ENCODE measurements around the gene TDRD6.

The TDRD6 gene

DNA sequence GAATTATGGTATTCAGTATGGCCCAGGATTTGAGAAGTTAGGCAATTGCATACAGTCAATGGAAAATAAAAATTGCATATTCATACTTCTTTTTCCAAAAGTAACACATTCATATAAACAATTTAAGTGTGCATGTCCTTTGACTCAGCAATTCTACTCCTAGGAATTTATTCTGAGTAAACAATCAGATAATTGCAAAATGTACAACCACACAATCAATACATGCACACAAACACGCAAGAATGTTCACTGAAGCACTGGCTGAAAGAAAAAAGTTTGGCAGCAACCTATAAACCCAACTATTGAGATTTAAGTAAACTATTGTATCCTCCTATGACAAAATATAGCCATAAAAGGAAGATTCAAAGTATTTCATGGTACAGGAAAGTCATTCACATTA is 36.7 kb upstream of the TDRD6 start:
- TF ChIP-seq, protein P1, sequence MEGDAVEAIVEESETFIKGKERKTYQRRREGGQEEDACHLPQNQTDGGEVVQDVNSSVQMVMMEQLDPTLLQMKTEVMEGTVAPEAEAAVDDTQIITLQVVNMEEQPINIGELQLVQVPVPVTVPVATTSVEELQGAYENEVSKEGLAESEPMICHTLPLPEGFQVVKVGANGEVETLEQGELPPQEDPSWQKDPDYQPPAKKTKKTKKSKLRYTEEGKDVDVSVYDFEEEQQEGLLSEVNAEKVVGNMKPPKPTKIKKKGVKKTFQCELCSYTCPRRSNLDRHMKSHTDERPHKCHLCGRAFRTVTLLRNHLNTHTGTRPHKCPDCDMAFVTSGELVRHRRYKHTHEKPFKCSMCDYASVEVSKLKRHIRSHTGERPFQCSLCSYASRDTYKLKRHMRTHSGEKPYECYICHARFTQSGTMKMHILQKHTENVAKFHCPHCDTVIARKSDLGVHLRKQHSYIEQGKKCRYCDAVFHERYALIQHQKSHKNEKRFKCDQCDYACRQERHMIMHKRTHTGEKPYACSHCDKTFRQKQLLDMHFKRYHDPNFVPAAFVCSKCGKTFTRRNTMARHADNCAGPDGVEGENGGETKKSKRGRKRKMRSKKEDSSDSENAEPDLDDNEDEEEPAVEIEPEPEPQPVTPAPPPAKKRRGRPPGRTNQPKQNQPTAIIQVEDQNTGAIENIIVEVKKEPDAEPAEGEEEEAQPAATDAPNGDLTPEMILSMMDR (IDR thresholded peaks at IDR 0.05; ENCODE audit: low read depth, low read length, missing control alignments): no peak
- no peak overlapping the region for H3K4me3 ChIP-seq (replicated peaks; ENCODE audit: low read depth, low read length)
- DNase-seq (ENCODE audit: extremely low read depth, low read depth): no peak

DNA sequence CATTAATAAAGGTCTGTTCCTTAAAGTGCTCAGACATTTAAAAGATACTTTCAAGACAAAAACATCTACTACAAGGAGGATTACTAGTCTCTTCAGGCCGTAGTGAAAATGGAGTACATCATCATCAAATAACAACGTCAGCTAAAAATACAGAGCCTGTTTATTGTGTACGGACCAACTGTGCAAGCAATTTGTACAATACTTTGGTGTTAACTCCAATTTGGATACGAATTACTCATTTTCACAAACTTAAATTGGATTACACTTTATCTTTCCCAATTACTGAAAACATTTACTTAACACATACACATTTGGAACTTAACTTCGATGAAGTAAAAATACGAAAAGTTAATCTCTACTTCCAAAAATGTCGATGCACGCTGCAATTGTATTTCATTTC is 35.9 kb upstream of the TDRD6 start:
- DNase-seq (ENCODE audit: extremely low read depth, low read depth): no peak
- TF ChIP-seq, protein P1 (IDR thresholded peaks at IDR 0.05; ENCODE audit: low read depth, low read length, missing control alignments): no peak
- H3K4me3 ChIP-seq (replicated peaks; ENCODE audit: low read depth, low read length): peak overlapping the region; percentile 67; the same call in 1 of the 2 replicates

DNA sequence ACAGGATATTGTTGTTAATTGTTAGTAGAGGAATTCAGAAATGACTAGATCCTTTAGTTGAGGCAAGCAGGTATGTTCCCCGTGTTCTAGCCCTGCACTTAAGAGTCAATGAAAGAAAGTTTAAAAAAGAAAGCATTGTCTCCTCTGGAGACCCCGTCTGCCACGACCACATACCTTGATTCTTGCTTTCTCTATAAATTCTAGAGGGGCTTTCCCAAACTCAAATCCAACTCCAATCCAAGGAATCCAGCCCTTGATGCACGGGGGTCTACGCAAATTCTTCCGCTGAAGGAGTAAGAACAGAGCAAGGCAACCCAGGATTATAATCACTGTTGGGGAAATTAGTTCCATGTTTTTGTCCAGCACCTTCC is 35.5 kb upstream of the TDRD6 start:
- DNase-seq (ENCODE audit: extremely low read depth, low read depth): no peak
- TF ChIP-seq, protein P1 (IDR thresholded peaks at IDR 0.05; ENCODE audit: low read depth, low read length, missing control alignments): no peak
- peak overlapping the region; percentile 67 for H3K4me3 ChIP-seq (replicated peaks; ENCODE audit: low read depth, low read length)

DNA sequence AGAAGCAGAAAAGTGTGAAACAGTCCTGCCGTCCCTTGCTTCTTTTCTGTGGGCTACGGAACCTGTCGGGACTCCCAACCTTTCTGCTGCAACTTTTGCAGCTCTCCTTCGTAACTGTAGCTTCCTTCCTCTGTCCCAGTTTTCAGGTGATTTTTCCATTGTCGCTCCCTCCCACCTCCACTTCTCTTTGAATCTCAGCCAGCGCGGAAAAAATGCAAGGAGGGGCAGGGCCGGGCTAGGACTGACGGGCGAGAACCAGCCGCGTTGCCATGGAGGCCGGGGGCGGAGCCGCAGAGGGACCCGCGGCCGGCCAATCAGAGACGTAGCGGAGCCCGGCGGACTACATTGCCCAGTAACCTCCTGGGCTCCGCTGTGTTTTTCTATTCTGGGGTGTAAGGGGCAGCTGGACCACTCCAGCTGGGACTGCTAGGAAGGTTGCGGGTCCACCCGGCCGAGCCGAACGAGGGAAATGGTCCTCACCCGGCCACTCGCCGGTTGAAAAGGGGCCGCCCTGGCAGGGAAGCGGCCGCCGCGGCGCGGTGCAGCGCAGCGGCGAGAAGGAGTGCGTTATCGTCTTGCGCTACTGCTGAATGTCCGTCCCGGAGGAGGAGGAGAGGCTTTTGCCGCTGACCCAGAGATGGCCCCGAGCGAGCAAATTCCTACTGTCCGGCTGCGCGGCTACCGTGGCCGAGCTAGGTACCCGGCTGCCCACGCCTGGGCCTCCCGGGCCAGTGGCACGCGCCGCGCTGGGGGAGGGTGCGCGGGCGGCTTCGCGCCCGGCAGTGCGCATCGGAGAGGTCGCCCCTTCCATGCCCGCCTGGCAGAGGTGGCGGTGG is 34.9 kb upstream of the TDRD6 start, which contains the start of the genes CYP39A1 and SLC25A27:
TSS of gene CYP39A1 (minus strand) at position 216 of the 836 bp plus-strand sequence. CDS start 236 bp downstream, outside the sequence.
TSS of gene SLC25A27 (plus strand) at position 373 of the 836 bp plus-strand sequence. CDS start at position 591, 218 bp downstream.
- TF ChIP-seq, protein P1 (IDR thresholded peaks at IDR 0.05; ENCODE audit: low read depth, low read length, missing control alignments): no peak

DNA sequence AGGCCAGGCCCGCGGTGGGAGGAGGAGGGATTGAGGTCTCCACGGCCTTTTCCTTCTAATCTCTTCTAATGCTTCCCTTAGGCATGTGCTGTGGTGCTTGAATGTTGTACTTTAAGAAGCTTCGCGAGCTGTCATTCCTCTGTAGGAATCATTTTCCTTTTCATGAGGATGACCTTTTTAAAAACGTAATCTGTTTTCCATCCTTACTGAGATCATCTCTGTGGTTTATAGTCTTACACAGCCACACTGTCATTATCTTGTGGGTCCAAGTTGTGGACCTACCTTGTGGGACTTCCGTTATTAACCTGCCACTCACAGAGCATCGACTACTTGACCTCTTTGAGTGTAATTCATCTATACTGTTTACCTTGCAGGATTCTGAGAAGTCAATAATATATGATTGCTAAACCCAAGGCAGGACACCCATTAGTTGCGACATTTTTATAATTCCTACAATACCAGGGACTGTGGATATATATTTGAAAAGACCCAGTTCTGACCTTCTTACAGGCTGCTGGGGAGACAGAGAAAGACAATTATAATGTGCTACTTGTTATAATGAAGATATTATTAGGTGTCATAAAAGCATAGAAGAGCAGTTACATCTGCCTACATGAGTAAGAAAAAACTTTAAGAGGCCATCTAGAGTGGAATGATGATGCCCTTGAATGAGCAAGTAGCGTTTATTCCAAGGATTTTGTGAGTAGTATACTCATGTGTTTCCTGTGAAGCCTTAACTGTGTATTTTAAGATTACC is 34.1 kb upstream of the TDRD6 start:
- H3K4me3 ChIP-seq (replicated peaks; ENCODE audit: low read depth, low read length): peak overlapping the region; percentile 67
- TF ChIP-seq, protein P1 (IDR thresholded peaks at IDR 0.05; ENCODE audit: low read depth, low read length, missing control alignments): no peak
- no peak for DNase-seq (ENCODE audit: extremely low read depth, low read depth)

More for the DNA sequence above, 34.9 kb upstream of the TDRD6 start, which contains the start of the genes CYP39A1 and SLC25A27:
- DNase-seq (ENCODE audit: extremely low read depth, low read depth): peak; percentile 31
- H3K4me3 ChIP-seq (replicated peaks; ENCODE audit: low read depth, low read length): peak within 1 kb of the TSS; percentile 67

DNA sequence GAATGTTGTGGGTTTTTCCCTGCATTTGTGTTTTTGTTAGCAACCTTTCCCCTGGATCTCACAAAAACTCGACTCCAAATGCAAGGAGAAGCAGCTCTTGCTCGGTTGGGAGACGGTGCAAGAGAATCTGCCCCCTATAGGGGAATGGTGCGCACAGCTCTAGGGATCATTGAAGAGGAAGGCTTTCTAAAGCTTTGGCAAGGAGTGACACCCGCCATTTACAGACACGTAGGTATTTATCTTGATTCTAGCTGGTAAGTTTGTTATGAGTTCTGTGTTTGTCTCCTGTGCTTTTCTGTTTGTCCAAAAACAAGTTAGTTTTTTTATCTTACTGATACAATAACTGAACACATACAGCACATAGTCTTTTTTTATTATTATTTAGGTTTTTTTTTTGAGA is 31.9 kb upstream of the TDRD6 start:
- no peak for DNase-seq (ENCODE audit: extremely low read depth, low read depth)
- TF ChIP-seq, protein P1 (IDR thresholded peaks at IDR 0.05; ENCODE audit: low read depth, low read length, missing control alignments): peak; percentile 38
- H3K4me3 ChIP-seq (replicated peaks; ENCODE audit: low read depth, low read length): no peak overlapping the region

Measured in HFF-Myc (cell line).